OCI-LY3 (cell line): Measurements from ENCODE around the gene IER5.

Experiments
- H2AFZ ChIP-seq: fragments of 200-600, 300-600 bp; shearing (Covaris generic); 2 replicates; pipeline ENCODE4 v1.6.0; 2014; ENCODE audit warnings: antibody characterized with exemption, low read depth, low read length
- H3K27ac ChIP-seq: fragments of 200-600, 300-600 bp; sonication (generic); 2 replicates; pipeline ENCODE4 v1.5.1; 2014; ENCODE audit warnings: mild to moderate bottlenecking, low read length, moderate library complexity, mixed read lengths
- H3K27me3 ChIP-seq: fragments of 200-600, 300-600 bp; sonication (generic); 2 replicates; pipeline ENCODE4 v1.6.1; 2014; ENCODE audit warnings: low read depth, low read length, mixed read lengths
- H3K36me3 ChIP-seq: fragments of 200-600, 300-600 bp; sonication (generic); replicated peaks from 2 replicates; pipeline ENCODE3; 2014; ENCODE audit warnings: low read depth, low read length, mixed read lengths
- H3K4me1 ChIP-seq: fragments of 300-600, 200-600 bp; sonication (generic); 2 replicates; pipeline ENCODE4 v1.6.1; 2014; ENCODE audit warnings: low read length, mixed read lengths
- H3K4me2 ChIP-seq: fragments of 200-600, 300-600 bp; sonication (generic); 2 replicates; pipeline ENCODE4 v1.6.1; 2014; ENCODE audit warnings: low read length, mixed read lengths
- H3K4me3 ChIP-seq: fragments of 300-600, 200-600 bp; sonication (generic); 2 replicates; pipeline ENCODE4 v1.5.1; 2014; ENCODE audit warnings: antibody characterized with exemption, mild to moderate bottlenecking, low read length, moderate library complexity
- H3K79me2 ChIP-seq: fragments of 300-600, 200-600 bp; shearing (Covaris generic); 2 replicates; pipeline ENCODE4 v1.6.1; 2014; ENCODE audit warnings: mild to moderate bottlenecking, low read length, mixed read lengths
- H3K9ac ChIP-seq: fragments of 300-600, 200-600 bp; shearing (Covaris generic); 2 replicates; pipeline ENCODE4 v1.6.0; 2014; ENCODE audit warnings: mild to moderate bottlenecking, low read length, moderate library complexity
- H3K9me3 ChIP-seq: fragments of 200-600, 300-600 bp; shearing (Covaris generic); 2 replicates; pipeline ENCODE4 v1.6.1; 2014; ENCODE audit warnings: low read length, mixed read lengths; ENCODE audit not compliant: insufficient read depth
- H4K20me1 ChIP-seq: fragments of 200-600, 300-600 bp; sonication (generic); 2 replicates; pipeline ENCODE4 v1.6.1; 2016; ENCODE audit warnings: low read length, mixed read lengths; ENCODE audit not compliant: insufficient read depth
- EZH2phosphoT487 ChIP-seq: fragments of 200-600 bp; shearing (Covaris generic); IDR thresholded peaks from 2 replicates; pipeline ENCODE4 v1.6.1; 2018; ENCODE audit warnings: antibody characterized with exemption, mixed run types, low read depth
- TF ChIP-seq, protein P1 (sequence below): fragments of 200-600, 300-600 bp; sonication (generic); IDR thresholded peaks from 2 replicates; pipeline ENCODE4 v1.5.1; 2014; ENCODE audit warnings: antibody characterized with exemption, low read length, low read depth

The IER5 gene

DNA sequence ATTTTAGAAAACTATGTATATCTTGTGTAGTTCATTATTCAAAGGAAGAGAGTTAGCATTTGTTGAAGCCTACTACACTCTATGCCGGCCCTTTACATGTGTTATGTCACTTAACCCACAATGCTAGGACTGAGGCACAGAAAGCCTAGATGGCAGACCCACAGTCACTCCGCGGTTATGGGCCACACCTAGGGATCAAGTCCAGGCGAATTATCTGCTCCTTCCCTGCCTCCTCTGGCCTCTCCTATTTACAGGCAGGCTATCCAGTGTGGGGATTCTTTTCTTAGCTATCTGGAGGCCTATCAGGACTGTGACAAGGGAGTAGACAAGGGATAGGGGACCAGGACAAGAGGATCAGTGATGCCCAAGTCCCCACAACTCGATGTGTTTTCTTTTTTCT lies 33.0 kb downstream of the IER5 start:
- H3K4me1 ChIP-seq, result peaks cover 18% of the 10 kb centered on the region
- no peak overlapping the region for H3K4me2 ChIP-seq
- no peaks in the 10 kb centered on the region for H3K36me3 ChIP-seq
- no peak for TF ChIP-seq EZH2phosphoT487
- TF ChIP-seq, protein P1, sequence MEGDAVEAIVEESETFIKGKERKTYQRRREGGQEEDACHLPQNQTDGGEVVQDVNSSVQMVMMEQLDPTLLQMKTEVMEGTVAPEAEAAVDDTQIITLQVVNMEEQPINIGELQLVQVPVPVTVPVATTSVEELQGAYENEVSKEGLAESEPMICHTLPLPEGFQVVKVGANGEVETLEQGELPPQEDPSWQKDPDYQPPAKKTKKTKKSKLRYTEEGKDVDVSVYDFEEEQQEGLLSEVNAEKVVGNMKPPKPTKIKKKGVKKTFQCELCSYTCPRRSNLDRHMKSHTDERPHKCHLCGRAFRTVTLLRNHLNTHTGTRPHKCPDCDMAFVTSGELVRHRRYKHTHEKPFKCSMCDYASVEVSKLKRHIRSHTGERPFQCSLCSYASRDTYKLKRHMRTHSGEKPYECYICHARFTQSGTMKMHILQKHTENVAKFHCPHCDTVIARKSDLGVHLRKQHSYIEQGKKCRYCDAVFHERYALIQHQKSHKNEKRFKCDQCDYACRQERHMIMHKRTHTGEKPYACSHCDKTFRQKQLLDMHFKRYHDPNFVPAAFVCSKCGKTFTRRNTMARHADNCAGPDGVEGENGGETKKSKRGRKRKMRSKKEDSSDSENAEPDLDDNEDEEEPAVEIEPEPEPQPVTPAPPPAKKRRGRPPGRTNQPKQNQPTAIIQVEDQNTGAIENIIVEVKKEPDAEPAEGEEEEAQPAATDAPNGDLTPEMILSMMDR, result no peak
- H3K27me3 ChIP-seq, result peaks cover 9% of the 10 kb centered on the region; the same call in 1 of the 2 replicates
- H2AFZ ChIP-seq, result no peak overlapping the region
- H3K4me3 ChIP-seq, result no peak overlapping the region
- H4K20me1 ChIP-seq, result no peaks in the 10 kb centered on the region
- no peak overlapping the region for H3K9ac ChIP-seq
- H3K27ac ChIP-seq, result no peak overlapping the region
- no peaks in the 10 kb centered on the region for H3K79me2 ChIP-seq
- H3K9me3 ChIP-seq, result no peaks in the 10 kb centered on the region

DNA sequence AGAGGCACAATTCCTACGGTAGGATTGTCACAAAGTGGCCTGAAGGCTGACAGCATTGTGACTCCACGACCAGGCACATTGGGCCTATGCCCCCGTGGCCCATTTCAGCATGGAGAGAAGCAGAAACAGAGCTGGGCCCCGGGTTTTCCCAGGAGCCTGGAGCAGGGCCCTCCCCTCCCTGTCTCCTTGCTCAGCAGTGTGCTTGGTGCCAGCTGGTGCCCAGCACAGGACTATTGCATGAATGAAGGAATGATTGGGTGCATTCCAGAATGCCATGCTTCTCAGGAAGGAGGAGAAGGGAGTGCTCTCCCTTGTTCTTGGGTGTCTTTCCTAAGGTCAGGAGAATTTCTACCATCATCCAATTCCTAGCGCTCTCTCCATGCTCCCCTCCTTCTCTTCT lies 33.7 kb downstream of the IER5 start:
- TF ChIP-seq, protein P1, result no peak
- no peak for TF ChIP-seq EZH2phosphoT487

DNA sequence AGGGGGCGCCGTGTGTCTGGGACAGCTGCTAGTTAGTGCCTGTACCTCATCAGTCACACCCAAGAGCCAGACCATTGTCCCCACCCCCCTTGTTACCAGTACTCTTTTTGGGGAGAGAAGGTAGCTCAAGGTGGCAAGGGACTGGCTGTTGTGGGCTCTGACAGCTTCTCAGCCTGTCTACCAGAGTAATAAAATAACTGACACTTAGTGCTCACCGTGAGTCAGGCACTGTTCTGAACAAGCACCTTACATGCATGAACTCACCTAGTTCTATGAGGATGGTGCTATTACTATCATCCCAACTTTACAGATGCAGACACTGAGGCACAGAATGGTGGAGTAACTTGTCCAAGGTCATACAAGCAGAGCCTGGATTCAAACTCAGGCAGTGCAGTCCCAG lies 34.7 kb downstream of the IER5 start:
- peaks cover 34% of the 10 kb centered on the region for H3K4me1 ChIP-seq

More for the DNA sequence above, 33.7 kb downstream of the IER5 start:
- 0 out of 2 replicates have a peak, but pooled peaks cover 9% of the 10 kb centered on the region for H3K27me3 ChIP-seq
- no peak overlapping the region for H3K4me3 ChIP-seq
- H3K79me2 ChIP-seq, result no peaks in the 10 kb centered on the region
- H3K9ac ChIP-seq, result no peak overlapping the region
- no peaks in the 10 kb centered on the region for H3K9me3 ChIP-seq
- no peaks in the 10 kb centered on the region for H3K36me3 ChIP-seq
- no peak overlapping the region for H3K27ac ChIP-seq
- H2AFZ ChIP-seq, result no peak overlapping the region
- H3K4me2 ChIP-seq, result no peak overlapping the region
- H4K20me1 ChIP-seq, result no peaks in the 10 kb centered on the region
- H3K4me1 ChIP-seq, result peaks cover 25% of the 10 kb centered on the region

GRCh38 chr1:181124291-181124751 lies 35.8 kb downstream of the IER5 start:
- 0 out of 2 replicates have a peak overlapping the region, but pooled peaks have one; percentile 18 for H3K4me2 ChIP-seq
- TF ChIP-seq EZH2phosphoT487, result no peak
- TF ChIP-seq, protein P1, result no peak
- H3K27ac ChIP-seq, result no peak overlapping the region
- no peaks in the 10 kb centered on the region for H3K79me2 ChIP-seq
- H3K9ac ChIP-seq, result no peak overlapping the region
- H3K36me3 ChIP-seq, result no peaks in the 10 kb centered on the region
- no peaks in the 10 kb centered on the region for H3K9me3 ChIP-seq
- H4K20me1 ChIP-seq, result no peaks in the 10 kb centered on the region
- peaks cover 46% of the 10 kb centered on the region for H3K4me1 ChIP-seq
- no peak overlapping the region for H2AFZ ChIP-seq
- 0 out of 2 replicates have a peak, but pooled peaks cover under 1% of the 10 kb centered on the region for H3K27me3 ChIP-seq
- H3K4me3 ChIP-seq, result no peak overlapping the region

More for the DNA sequence above, 34.7 kb downstream of the IER5 start:
- Histone ChIP-seq H4K20me1 (no peaks in the 10 kb centered on the region), H3K4me3 (no peak overlapping the region), H3K27me3 (0 out of 2 replicates have a peak, but pooled peaks cover 4% of the 10 kb centered on the region), H3K9me3 (no peaks in the 10 kb centered on the region), H3K36me3 (no peaks in the 10 kb centered on the region), H3K79me2 (no peaks in the 10 kb centered on the region), H3K9ac (no peak overlapping the region), H3K27ac (no peak overlapping the region), H2AFZ (no peak overlapping the region), H3K4me2 (no peak overlapping the region)
- TF ChIP-seq EZH2phosphoT487, result no peak
- TF ChIP-seq, protein P1, result no peak
